Activated B cell treated with CpG ODN at 0.5 μM for 24 hours (primary cell): ENCODE results near the gene RGS14. TPM values are rescaled to one million over a fixed set of nuclear protein-coding genes. Genes with fewer than 3 reads are reported as not detected.

ENCODE experiments used
- ATAC-seq: fragments of 200-7000 bp; cut with Tn5 transposase; one replicate; pipeline ENCODE4 v1.10.0; 2021; ENCODE audit warnings: low read depth, mild to moderate bottlenecking, moderate library complexity
- CTCF ChIA-PET: fragments of 350-600 bp; sonication (Branson Sonifier 250); formaldehyde crosslinking; loops from one replicate; lab custom pipeline; 2021; ENCODE audit warnings: antibody characterized with exemption; lab: Charles Lee
- POLR2A ChIA-PET: fragments of 350-600 bp; sonication (Branson Sonifier 250); formaldehyde crosslinking; loops from one replicate; lab custom pipeline; 2021; ENCODE audit warnings: antibody characterized with exemption; lab: Charles Lee
- DNase-seq: peaks from one replicate; pipeline ENCODE4 v3.0.0; 2022
- H3K27ac Mint-ChIP-seq: one replicate; pipeline ENCODE4 v1.8.0; 2020; ENCODE audit warnings: mixed read lengths
- H3K27me3 Mint-ChIP-seq: one replicate; pipeline ENCODE4 v1.8.0; 2021; ENCODE audit warnings: mixed read lengths
- H3K36me3 Mint-ChIP-seq: one replicate; pipeline ENCODE4 v1.8.0; 2021; ENCODE audit warnings: low read depth, mixed read lengths
- H3K4me1 Mint-ChIP-seq: one replicate; pipeline ENCODE4 v1.8.0; 2021; ENCODE audit warnings: mixed read lengths
- H3K4me3 Mint-ChIP-seq: one replicate; pipeline ENCODE4 v1.8.0; 2020; ENCODE audit warnings: mild to moderate bottlenecking, mixed read lengths
- H3K9me3 Mint-ChIP-seq: one replicate; pipeline ENCODE4 v1.8.0; 2020; ENCODE audit warnings: mixed read lengths
- intact Hi-C: fragments of 100-400 bp; cut with micrococcal nuclease; formaldehyde crosslinking; loops from one replicate; pipeline ENCODE4 v1.15.1; 2024
- total RNA-seq: library from RNA; stranded (reverse); gene quantifications from 2 replicates; pipeline ENCODE4 v1.2.3, GENCODE V29; 2022
- TF ChIP-seq, protein P1 (sequence below): fragments of 200-600 bp; IDR thresholded peaks from one replicate; pipeline ENCODE4 v1.8.0; 2022; ENCODE audit warnings: antibody characterized with exemption, mild to moderate bottlenecking

RGS14 gene
- total RNA-seq, 1 donor from 2014 or later = 58.3 TPM

DNA sequence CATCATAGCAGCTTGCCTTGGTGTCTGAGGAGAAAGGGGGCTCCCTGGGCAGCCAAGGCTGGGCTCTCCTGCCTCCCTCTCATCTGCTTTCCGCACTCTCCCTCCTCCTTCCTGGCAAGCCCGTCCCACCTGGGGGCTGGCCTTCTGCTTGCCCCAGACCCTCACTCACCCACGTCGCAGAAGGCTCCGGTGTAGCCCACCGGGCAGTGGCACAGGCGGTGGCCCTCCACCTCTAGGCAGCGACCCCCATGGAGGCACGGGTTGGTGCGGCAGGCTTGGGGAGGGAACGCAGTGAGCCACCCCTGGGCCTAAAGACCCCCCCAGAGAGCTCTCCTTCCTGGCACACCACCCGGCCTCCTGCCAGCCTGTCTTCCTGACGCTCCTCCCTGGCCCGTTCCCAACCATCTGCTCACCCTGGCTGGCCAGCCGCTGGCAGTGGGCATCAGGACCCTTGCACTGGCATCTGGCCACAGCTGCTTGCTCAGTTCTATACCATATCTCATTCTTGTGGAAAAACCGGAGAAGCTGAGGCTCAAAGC, 47.0 kb downstream of the RGS14 start:
- H3K4me3 Mint-ChIP-seq = peak overlapping the region; percentile 79
- CTCF ChIA-PET = interaction anchor here (0.7 to 8.5 kb wide), 26 partner anchors 10 to 291 kb away, joined by 3 to 293 read pairs (median 5); partner anchors contain the start of genes GRK6, PDLIM7 and PRR7
- H3K27ac Mint-ChIP-seq = no peak overlapping the region
- no peaks in the 10 kb centered on the region for H3K36me3 Mint-ChIP-seq
- TF ChIP-seq, protein P1, sequence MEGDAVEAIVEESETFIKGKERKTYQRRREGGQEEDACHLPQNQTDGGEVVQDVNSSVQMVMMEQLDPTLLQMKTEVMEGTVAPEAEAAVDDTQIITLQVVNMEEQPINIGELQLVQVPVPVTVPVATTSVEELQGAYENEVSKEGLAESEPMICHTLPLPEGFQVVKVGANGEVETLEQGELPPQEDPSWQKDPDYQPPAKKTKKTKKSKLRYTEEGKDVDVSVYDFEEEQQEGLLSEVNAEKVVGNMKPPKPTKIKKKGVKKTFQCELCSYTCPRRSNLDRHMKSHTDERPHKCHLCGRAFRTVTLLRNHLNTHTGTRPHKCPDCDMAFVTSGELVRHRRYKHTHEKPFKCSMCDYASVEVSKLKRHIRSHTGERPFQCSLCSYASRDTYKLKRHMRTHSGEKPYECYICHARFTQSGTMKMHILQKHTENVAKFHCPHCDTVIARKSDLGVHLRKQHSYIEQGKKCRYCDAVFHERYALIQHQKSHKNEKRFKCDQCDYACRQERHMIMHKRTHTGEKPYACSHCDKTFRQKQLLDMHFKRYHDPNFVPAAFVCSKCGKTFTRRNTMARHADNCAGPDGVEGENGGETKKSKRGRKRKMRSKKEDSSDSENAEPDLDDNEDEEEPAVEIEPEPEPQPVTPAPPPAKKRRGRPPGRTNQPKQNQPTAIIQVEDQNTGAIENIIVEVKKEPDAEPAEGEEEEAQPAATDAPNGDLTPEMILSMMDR = no peak
- intact Hi-C loops = loop anchor here (1.0 to 2.0 kb wide), 4 partner anchors 22 to 93 kb away; partner anchors contain the start of genes GRK6, PDLIM7 and PRR7
- H3K27me3 Mint-ChIP-seq = peaks cover 5% of the 10 kb centered on the region
- POLR2A ChIA-PET = interaction anchor here (0.7 to 6.3 kb wide), 9 partner anchors 14 to 106 kb away, joined by 3 to 88 read pairs (median 8); partner anchors contain the start of genes GRK6, PRR7 and RGS14
- H3K9me3 Mint-ChIP-seq = no peaks in the 10 kb centered on the region
- ATAC-seq (no peak), DNase-seq (no peak)
- H3K4me1 Mint-ChIP-seq = peaks cover 39% of the 10 kb centered on the region

DNA sequence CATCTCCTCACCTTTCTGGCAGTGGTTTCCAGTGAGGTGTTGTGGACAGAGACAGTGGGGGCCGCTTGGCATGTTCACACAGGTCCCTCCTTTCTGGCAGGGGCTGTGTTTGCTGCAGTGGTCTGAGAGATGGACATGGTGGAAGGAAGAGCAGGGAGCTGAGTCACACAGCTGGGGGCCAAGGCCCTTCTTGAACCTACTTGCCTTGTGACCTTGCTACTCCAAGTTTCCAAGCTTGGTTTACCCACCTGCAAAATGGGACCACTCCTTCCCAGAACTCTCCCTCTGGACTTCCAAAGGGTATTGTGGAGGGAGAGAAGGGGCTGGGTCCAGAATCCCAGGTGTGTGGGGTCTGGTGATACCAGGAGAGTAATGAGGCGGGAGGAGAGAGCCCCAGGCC, 47.6 kb downstream of the RGS14 start:
- Mint-ChIP-seq H3K9me3 (no peaks in the 10 kb centered on the region), H3K27ac (no peak overlapping the region), H3K36me3 (no peaks in the 10 kb centered on the region), H3K4me1 (peaks cover 39% of the 10 kb centered on the region), H3K4me3 (peak overlapping the region; percentile 19), H3K27me3 (peaks cover 5% of the 10 kb centered on the region)
- TF ChIP-seq, protein P1 = no peak
- ATAC-seq = no peak
- intact Hi-C loops = loop anchor here (2.0 kb wide), 2 partner anchors 21 to 41 kb away; partner anchors contain the start of genes GRK6 and PRR7
- POLR2A ChIA-PET = interaction anchor here (4.8 to 6.3 kb wide), 4 partner anchors 21 to 50 kb away, joined by 35 to 88 read pairs (median 54); partner anchors contain the start of genes GRK6 and PRR7
- DNase-seq = no peak
- CTCF ChIA-PET = interaction anchor here (1.0 to 8.5 kb wide), 11 partner anchors 16 to 111 kb away, joined by 3 to 293 read pairs (median 10); partner anchors contain the start of genes GRK6, PDLIM7 and PRR7

DNA sequence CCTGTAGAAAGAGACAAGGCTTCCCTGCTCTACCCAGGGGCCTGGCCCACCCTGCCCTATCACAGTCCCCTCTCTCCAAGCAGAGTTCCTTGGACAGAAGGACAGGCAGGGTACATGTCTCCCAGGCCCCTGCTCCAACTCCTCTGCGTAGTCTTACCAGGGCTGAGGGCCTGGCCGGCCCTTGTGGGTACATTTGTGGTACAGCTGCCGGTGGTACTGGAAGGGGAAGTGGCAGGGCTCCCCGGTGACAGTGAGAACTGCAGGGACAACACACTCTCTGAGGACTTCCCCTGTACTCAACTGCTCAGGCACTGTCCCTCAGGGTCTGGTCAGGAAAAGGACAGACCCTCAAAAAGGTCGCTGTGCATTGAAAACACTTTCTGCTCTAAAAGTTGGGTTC, 48.1 kb downstream of the RGS14 start:
- Mint-ChIP-seq H3K27ac (peak overlapping the region; percentile 61), H3K27me3 (peaks cover 5% of the 10 kb centered on the region), H3K9me3 (no peaks in the 10 kb centered on the region), H3K4me3 (peak overlapping the region; percentile 15), H3K4me1 (peaks cover 39% of the 10 kb centered on the region), H3K36me3 (no peaks in the 10 kb centered on the region)
- intact Hi-C loops = loop anchor here (2.0 kb wide), 2 partner anchors 21 to 41 kb away; partner anchors contain the start of genes GRK6 and PRR7
- ATAC-seq (peak; percentile 58), DNase-seq (peak; percentile 49)
- TF ChIP-seq, protein P1 = no peak
- POLR2A ChIA-PET = interaction anchor here (4.8 to 6.3 kb wide), 4 partner anchors 20 to 49 kb away, joined by 35 to 88 read pairs (median 54); partner anchors contain the start of genes GRK6 and PRR7
- CTCF ChIA-PET = interaction anchor here (1.0 to 8.5 kb wide), 7 partner anchors 17 to 103 kb away, joined by 3 to 293 read pairs (median 24); partner anchors contain the start of genes GRK6, PDLIM7 and PRR7

DNA sequence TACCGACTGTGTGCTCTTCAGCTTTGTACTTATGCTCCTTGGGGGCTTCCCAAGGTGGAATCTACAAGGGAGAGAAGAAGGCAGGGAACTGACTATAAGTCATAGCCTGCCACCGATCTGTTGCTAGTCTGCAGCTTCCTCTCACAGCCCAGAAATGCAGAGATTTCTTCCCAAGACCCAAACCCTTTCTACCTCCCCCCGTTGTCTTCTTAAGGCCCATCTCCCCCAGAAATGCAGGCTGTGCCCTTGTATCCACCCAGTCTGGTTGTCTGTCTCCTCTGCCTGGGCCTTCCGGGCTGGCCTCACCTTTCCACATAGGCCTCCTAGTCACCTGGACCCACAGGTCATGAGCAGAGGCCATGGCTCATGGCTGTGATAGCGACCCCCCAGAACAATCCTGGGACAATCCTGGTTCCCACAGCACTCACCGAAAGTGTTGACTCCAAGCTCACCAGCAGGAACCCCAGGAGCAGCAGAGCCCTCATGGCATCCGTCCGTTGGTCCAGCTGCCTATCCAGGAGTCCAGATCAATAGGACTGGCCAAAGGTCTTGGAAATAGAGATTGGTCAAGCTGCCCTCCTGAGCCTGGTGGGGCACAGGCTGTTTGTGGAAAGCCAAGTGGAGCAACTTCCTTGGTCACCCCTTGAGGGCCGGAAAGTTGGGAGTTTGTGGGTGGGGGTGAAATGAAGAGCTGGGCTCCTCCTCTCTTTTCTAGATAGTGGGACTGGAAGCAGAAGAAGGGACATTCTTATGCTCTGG, 51.5 kb downstream of the RGS14 start, which contains the start of gene F12:
TSS of gene F12 (minus strand) at position 522 of the 759 bp plus-strand sequence. CDS start at position 485, 37 bp downstream.
- Mint-ChIP-seq H3K36me3 (no peaks in the 10 kb centered on the region), H3K27me3 (no peaks in the 10 kb centered on the region), H3K4me3 (no peak within 1 kb of the TSS), H3K4me1 (peaks cover 32% of the 10 kb centered on the region), H3K9me3 (no peaks in the 10 kb centered on the region), H3K27ac (no peak within 1 kb of the TSS)
- POLR2A ChIA-PET = interaction anchor here (0.7 to 1.4 kb wide), 6 partner anchors 17 to 961 kb away, joined by 3 to 14 read pairs (median 4); partner anchors contain the start of genes FAF2, GRK6 and PRR7
- TF ChIP-seq, protein P1 = no peak
- CTCF ChIA-PET = interaction anchor here (0.6 to 1.1 kb wide), 2 partner anchors 18 to 40 kb away, joined by 3 to 5 read pairs; no protein-coding TSS in a partner anchor
- ATAC-seq (no peak), DNase-seq (no peak)
- intact Hi-C loops = no loop called here
